Right ventricle myocardium inferior (tissue), 1 donor: ENCODE measurements around the gene HIPK3. TPM values are rescaled to one million over a fixed set of nuclear protein-coding genes. Genes with fewer than 3 reads are reported as not detected.
A peak's percentile ranks its signal among the peaks of the same experiment; 100 is the strongest.
"Not testable (repeated sequence)": the region's sequence is repeated elsewhere in the genome, so short reads cannot be mapped to it uniquely, and the experiment has no call there.

Experiments
- ATAC-seq: fragments of 200-7000 bp; cut with Tn5 transposase; one replicate; pipeline ENCODE4 v1.9.1; 2020; ENCODE audit warnings: mild to moderate bottlenecking, moderate library complexity
- DNase-seq: peaks from one replicate; pipeline ENCODE4 v3.0.0; 2021; ENCODE audit errors: missing footprints
- intact Hi-C: fragments of 100-400 bp; cut with DNase I; formaldehyde crosslinking; loops from one replicate; pipeline ENCODE4 v1.11.0; 2022
- total RNA-seq: library from RNA; stranded (reverse); fragmentation: NEBNext Ultra II Directional; extraction: Animal tissue kit (Norgen Biotek cat#: 25700); gene quantifications from one replicate; pipeline ENCODE4 v1.2.1, GENCODE V29; 2021
- donor health status: DM: no; HTN: yes; CAD: no; lungs with severe emphysema.

Gene HIPK3
- total RNA-seq, 1 donor from 2014 or later: 285 TPM

DNA sequence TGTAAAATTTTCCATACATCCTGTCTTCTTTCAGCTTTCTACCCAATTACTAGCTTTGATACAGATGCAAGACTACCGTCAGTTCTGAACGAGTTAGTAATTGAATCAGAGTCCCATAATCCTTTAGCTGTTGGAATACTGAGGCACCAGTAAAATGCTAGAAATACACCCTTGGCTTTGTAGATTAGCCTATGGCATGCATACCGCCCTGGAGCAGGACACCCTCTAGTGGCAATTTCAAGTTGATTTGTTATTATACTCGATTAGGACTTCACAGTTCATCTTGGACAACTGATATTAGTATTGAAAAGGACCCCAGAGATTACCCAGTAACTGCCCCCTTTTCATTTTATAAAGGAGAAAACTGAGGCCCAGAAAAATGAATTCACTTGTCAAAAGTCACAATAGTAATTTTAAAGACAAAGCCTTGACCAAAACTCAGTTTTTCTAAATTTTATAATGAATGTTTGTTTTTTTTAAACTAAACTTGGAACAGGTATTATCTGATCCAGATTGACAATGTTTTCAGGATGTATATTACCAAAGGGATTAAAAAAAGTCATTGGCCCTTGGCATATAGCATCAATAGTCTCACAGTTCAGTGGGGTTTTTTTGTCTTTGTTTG is 72.6 kb downstream of the HIPK3 start:
- ATAC-seq (peak; percentile 51), DNase-seq (no peak)
- intact Hi-C loops: loop anchor here (1.0 to 2.0 kb wide), 2 partner anchors 71 to 164 kb away; no protein-coding TSS in a partner anchor

DNA sequence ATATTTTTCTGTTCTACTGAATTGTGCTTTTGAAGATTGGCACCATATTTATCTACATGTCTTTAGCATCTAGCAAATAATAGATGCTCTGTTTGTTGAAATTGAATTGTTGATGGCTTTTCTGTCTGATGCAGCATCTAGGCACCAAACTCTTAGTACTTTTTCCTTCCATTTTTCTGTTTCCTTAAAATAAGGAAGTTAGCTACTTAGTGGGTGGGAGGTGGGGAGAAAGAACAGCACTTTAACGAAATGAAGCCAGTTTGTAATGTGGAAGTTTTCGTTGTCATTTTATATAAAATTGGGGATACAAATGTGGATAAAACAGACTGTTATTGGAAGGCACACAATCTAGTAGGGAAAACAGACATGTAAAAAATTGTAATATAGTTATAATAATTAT is 76.6 kb downstream of the HIPK3 start:
- intact Hi-C loops: no loop called here
- ATAC-seq (no peak), DNase-seq (no peak)

DNA sequence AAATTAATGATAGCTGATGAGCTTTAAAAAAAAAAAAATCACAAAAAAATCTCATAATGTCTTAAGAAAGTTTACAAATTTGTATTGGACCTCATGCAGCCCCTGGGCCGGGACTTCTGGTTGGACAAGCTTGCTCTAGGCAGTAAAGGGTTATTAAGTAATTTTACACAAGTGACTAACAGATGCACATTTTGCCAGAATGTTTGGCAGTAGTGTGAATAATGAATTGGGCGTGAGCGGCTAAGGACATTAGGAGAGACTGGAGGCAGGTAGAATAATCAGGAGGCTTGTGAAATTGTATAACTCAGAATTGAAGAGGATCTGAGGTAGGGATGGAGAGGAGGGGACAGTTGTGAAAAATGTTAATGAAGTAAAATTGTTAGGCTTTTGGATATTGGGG is 77.4 kb downstream of the HIPK3 start:
- ATAC-seq (no peak), DNase-seq (no peak)
- intact Hi-C loops: no loop called here

DNA sequence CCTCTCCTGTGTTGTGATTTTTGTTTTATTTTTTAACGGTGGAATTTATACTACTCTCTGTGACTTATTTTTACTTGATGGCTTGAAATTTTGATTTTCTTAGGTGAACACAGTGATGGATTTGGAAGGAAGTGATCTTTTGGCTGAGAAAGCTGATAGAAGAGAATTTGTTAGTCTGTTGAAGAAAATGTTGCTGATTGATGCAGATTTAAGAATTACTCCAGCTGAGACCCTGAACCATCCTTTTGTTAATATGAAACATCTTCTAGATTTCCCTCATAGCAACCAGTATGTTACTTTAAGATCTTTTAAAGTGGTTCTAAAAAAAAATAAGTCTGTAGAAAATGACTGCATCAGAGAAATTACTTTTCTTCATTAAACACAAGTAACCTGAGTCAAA is 82.1 kb downstream of the HIPK3 start:
- DNase-seq: no peak
- ATAC-seq: no peak
- intact Hi-C loops: no loop called here

DNA sequence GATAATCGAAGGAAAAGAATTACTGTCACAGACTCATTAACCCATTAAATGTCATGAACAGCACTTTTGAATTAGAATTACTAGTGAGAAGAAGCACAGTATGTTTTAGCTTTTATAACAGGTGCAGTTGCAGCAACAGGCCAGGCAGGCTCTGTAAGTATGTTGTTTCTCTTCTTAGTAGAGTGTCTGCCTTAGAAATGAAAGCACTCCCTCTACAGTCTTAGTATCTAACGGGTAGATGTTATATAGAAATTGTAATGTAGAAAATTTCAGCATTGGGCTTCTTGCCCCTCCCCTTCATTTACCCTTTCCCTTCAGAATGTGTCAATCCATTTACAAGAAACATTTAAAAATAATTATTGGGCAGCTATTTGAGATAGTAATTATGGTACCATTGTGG is 87.4 kb downstream of the HIPK3 start:
- ATAC-seq: peak; percentile 62
- intact Hi-C loops: no loop called here
- DNase-seq: no peak

DNA sequence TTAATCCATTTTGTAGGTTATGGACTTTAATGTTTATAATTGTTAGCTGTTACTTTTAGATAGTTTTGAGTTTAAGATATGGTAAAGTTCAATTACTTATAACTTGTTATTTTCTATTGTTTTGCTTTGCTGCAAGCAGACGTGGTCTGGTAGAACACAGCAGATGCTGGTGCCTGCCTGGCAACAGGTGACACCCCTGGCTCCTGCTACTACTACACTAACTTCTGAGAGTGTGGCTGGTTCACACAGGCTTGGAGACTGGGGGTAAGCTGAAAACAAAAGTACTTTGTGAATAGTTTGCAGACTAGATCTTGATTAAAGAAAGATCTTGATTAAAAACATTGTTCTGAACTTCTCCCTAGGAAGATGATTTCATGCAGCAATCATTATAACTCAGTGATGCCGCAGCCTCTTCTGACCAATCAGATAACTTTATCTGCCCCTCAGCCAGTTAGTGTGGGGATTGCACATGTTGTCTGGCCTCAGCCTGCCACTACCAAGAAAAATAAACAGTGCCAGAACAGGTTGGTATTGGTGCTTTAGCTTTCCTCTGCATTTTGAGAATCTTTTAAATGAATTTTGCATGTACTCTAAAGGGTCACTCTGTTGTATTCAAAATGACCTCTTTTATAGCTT is 90.4 kb downstream of the HIPK3 start:
- intact Hi-C loops: no loop called here
- DNase-seq (no peak), ATAC-seq (no peak)

DNA sequence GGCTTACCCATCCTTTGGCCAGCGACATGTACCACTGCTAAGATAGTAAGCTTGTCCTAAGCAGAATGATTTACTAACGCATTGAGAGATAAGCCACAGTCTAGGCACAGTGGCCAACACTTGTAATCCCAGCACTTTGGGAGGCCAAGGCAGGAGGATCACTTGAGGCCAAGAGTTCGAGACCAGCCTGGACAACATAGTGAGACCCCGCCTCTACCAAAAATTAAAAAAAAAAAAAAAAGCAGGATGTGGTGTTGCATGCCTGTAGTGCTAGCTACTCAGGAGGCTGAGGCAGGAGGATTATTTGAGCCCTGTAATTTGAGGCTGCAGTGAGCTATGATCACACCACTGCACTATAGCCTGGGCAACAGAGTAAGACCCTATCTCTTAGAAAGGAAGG is 93.1 kb downstream of the HIPK3 start:
- intact Hi-C loops: no loop called here
- ATAC-seq (no peak), DNase-seq (no peak)

DNA sequence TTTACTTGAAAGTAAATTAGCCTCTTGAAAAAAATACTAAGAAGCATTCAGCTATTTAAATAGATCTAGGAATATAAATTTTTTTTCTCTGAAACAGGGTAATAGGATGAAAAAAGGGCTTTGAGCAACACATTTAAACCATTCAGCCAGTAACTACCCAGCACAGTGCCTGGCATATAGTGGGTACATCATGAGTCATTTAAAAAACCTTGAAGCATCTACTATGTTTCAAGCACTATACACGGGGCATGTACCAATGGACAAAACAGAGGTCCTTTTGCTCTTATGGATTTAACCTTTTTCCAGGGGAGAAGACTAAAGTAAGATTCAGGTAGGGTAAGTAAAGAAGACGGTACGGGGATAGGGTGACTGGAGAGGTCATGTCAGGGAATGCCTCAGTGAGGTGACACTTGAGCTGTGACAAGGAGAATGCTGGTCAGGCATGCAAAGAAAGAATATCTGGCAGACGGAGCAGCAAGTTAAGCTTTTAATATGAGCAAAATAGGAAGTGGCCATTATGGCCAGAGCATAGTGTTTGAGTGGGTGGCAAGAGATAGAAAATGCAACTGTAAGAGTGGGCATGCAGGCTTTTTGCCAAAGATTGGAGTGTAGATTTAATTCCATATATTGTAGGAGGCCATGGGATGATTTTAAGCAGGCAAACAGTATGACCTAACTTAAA is 101.1 kb downstream of the HIPK3 start:
- intact Hi-C loops: no loop called here
- no peak for DNase-seq
- ATAC-seq: peak; percentile 72

DNA sequence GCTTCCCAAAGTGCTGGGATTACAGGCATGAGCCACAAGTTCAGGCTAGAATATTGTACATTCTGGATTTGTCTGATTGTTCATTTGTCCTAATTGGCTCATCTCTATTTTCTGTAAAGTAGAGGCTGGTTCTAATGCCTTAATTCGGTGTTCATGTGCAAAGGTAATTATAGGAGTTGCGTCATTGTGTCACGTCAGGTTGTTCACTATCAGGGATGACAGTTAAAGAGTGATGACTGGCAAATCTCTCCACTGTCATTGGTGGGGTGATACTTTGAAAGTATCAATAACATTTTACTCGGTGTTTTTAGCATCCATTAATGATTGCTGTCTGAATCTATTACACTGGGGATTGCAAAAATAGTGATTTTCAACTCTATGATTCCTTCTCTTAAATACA is 103.5 kb downstream of the HIPK3 start:
- intact Hi-C loops: loop anchor here (10.0 kb wide), 1 partner anchor 444 kb away; no protein-coding TSS in a partner anchor
- ATAC-seq: no peak
- no peak for DNase-seq

DNA sequence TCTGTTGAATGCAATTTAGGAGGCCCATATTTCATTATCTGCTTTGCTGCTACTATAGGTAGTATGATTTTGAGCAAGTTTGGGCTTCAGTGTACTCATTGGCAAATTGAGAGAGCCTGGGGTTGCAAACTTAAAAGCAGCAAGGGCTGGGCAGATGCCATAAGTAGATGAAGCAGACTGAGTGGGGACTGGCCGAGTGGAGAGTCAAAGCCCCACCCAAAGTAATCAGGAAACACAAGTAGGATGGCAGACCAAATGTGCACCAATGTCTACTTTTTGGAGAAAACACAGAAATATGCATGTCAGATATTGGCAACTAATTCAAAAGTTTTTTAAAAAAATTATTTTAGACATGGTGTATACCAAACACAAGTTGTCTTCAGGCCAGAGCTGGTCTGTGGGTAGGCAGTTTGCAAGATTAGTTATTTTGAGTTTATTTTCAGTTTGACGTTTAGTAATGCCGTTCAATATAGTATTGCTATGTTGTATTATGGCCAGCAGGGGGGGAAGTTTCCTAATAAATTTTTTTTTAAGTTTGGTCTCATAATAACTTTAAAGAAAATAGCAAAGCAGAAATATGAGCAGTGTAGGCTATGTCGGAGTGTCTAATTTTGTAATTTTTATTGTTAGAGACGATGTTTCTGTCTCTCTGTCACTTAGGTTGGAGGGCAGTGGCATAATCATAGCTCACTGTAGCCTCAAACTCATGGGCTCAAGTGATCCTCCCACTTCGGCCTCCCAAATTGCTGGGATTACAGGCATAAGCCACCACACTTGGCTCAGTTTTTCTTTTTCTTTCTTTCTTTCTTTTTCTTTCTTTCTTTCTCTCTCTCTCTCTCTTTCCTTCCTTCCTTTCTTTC is 105.1 kb downstream of the HIPK3 start:
- intact Hi-C loops: loop anchor here (1.0 to 10.0 kb wide), 3 partner anchors 326 to 467 kb away; no protein-coding TSS in a partner anchor
- ATAC-seq (peak; percentile 24), DNase-seq (no peak)

DNA sequence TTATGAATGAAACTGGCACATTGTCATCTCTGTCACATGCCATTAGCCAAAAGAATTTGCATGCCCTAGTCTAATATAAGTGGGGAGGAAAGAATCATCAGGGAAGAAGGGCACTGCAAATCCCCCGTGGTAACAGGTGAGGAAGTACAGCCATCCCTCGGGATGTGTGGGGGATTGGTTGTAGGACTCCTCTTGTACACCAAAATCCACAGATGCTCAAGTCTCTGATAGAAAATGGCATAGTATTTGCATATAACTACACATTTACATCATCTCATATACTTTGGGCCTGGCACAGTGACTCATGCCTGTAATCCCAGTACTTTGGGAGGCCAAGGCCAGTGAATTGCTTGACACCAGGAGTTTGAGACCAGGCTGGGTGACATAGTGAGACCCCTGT is 109.7 kb downstream of the HIPK3 start:
- intact Hi-C loops: loop anchor here (2.0 to 10.0 kb wide), 2 partner anchors 376 to 438 kb away; no protein-coding TSS in a partner anchor
- no peak for ATAC-seq
- DNase-seq: no peak

DNA sequence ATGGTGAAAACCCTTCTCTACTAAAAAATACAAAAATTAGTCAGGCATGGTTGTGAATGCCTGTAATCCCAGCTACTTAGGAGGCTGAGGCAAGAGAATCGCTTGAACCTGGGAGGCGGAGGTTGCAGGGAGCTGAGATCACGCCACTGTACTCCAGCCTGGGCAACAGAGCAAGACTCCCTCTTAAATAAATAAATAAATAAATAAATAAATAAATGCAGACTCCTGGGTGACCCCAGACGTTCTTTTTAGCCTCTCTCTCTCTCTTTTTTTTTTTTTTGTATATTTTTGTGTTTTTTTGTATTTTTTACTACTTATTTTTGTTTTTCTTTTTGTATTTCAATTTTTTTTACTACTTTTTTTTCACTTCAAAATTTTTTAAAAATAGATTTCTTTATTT is 111.3 kb downstream of the HIPK3 start:
- intact Hi-C loops: loop anchor here (10.0 kb wide), 1 partner anchor 436 kb away; no protein-coding TSS in a partner anchor

DNA sequence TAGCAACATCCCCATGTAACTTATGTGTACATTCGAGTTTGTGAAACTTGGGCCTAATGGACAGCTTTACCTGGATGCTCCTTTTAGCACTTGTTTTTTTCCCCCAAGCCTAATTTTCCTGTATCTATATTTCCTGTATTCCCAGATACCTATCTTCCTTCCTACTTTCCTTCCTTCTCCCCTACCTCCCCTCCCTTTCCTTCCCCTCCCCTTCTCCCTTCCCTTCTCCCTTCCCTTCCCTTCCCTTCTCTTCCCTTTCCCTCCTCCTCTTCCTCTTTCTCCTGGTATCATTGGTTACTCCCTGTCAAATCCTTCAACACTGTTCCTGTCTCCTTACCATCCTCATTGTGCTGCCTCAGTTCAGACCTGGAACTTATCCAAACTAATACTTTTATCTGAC is 111.8 kb downstream of the HIPK3 start:
- no peak for ATAC-seq
- intact Hi-C loops: loop anchor here (10.0 kb wide), 1 partner anchor 436 kb away; no protein-coding TSS in a partner anchor
- no peak for DNase-seq

More for the DNA sequence above, 111.3 kb downstream of the HIPK3 start:
- not testable (repeated sequence) for DNase-seq, ATAC-seq

DNA sequence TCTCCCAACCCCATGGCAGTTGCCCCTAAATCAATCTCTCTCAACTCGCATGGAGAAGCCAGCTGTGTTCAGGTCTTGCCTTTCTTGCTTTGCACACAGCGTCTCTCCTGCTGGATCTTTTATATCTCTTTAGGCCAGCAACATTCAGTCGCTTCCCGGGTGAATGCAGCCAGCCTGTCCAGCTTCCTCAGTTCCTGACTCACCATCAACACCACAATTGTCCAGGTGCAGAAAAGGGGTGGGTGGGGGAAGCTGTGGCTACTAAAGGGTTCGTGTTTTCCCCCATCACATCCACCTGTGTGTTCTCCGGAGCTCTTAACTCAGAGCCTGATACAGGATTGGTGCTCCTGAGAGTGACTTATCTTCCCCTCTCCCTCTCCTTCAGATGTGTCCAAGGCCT is 116.5 kb downstream of the HIPK3 start:
- intact Hi-C loops: no loop called here
- DNase-seq: no peak
- no peak for ATAC-seq

DNA sequence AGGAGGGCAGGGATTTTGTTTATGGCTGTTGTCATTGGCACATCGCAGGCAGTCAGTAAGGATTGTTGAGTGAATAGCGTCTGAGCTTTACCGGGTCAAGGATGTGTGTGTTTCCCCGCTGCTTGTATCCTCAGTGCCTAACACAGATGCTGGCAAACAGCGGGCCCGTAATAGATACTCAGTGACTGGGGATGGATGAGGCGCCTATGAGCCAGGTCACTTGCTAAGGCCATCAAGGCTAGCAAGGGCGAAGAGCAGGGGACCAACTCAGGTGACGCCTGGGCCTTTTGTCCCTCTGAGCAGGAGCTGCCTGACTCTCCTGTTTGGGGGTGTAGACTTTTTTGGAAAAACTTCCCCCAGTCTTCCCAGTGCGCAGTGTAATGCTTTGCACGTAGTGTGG is 118.1 kb downstream of the HIPK3 start:
- DNase-seq: peak; percentile 59
- intact Hi-C loops: no loop called here

DNA sequence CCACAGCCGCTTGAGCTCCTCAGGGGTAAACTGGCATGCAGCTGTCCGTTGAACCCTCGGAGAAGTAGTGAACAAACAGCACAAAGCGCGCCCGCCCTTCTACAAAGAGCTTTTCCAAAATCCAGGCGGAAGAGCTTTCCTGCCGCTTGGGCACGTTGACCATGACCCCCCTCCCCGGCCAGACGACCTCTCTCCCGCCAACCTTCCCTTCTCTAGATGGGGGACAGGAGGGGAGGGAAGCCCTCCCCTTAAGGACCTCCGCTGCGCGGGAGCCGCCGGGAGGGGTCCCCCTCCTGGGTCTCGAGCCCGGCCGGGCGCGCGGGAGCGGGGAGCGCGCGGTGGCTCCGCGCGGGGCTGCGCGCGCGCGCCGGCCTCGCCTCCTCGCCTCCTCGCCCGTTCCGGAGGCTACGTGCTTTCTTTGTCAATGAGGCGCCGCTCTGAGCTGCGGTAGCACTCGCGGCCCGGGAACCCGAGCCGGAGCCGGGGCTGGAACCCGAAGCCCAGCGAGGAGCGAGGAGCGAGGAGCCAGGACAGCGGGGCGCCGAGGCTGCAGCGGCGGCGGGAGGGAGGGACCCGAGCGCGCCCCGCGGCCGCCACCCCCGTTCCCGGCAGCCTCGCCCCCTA is 118.6 kb downstream of the HIPK3 start, which contains the start of gene KIAA1549L:
KIAA1549L (plus strand) TSS at position 421 of the 624 bp plus-strand sequence.
- no peak for DNase-seq
- no peak for ATAC-seq
- intact Hi-C loops: no loop called here

More for the DNA sequence above, 118.1 kb downstream of the HIPK3 start:
- ATAC-seq: no peak

DNA sequence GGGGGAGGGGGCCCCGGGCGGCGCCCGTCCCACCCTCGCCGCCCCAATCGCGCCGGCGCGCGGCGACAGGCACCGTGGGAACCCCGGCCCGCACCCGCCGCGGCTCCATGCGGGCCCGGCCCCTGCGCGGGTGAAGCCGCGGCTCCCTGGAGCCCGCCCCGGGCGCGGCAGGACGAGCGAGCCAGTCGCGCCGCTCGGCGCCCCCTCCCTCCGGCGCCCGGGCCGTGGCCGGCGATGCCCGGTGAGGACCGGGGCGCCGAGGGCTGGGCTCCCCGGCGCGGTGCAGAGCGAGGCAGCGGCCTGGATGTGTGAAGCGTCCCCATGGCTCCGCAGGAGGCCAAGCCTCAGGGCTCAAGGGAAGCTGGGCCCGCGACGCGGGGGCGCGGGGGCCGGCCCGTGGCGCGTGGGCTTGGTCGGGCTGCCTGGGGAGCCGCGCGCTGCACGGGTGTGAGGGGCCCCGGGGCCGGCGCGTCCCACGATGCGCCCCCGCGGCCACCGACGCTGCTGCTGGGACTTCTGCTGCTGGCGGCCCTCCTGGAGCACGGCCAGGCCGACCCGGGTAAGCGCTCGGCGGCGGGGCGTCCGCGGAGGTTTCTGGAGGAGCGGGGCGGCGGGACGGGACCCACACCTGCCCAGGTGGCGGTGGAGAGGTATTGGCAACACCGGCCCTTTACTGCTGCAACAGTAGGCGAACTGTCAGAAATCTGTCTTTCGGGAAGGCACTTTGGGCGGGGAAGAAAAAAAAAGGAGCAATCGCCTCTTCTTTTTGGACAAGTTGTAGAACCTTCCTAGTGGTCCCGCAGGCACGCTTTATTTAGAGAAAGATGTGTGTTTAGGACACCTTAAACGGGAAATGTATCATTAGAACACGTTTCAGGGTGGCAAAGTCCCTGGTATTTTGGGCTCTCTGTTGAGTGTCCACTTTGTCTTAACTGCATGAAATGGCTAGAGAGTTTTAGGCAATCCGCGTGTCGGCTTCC is 119.4 kb downstream of the HIPK3 start:
- ATAC-seq (no peak), DNase-seq (no peak)
- intact Hi-C loops: no loop called here
